GM10248 (cell line): ENCODE measurements around the gene DNAJC9.
A peak's percentile ranks its signal among the peaks of the same experiment; 100 is the strongest.

Experiments used
- CTCF ChIA-PET: fragments of 300-600 bp; sonication (Branson Sonifier 250); formaldehyde crosslinking; extraction: SDS; loops from one replicate; lab custom pipeline; 2021; ENCODE audit warnings: antibody characterized with exemption; lab: Yijun Ruan, JAX
- POLR2A ChIA-PET: fragments of 350-650 bp; sonication (Branson Sonifier 250); formaldehyde crosslinking; extraction: SDS; loops from one replicate; lab custom pipeline; 2020; ENCODE audit warnings: antibody characterized with exemption; lab: Yijun Ruan, JAX
- DNase-seq: peaks from one replicate; pipeline ENCODE4 v3.0.0; 2012; ENCODE audit errors: extremely low spot score
- CTCF ChIP-seq: IDR thresholded peaks from 2 replicates; pipeline ENCODE4 v1.5.1; 2012; ENCODE audit warnings: mild to moderate bottlenecking, low read depth; ENCODE audit errors: extremely low read depth, missing control alignments, control extremely low read depth

DNAJC9 gene

GRCh38 chr10:73252445-73253224 is 5.6 kb upstream of the DNAJC9 start, which contains the start of gene MRPS16:
MRPS16 (minus strand) TSS chr10:73252644; CDS start chr10:73252482, 162 bp downstream.
- ChIA-PET POLR2A (interaction anchor here (1.0 kb wide), 1 partner anchor 157 kb away, joined by 5 read pairs; no protein-coding TSS in a partner anchor), CTCF (interaction anchor here (1.1 to 3.8 kb wide), 4 partner anchors 11 to 391 kb away, joined by 3 to 23 read pairs (median 4); partner anchors contain the start of gene CFAP70)
- no peak for TF ChIP-seq CTCF
- DNase-seq = peak; percentile 93

GRCh38 chr10:73251683-73252444 is 4.8 kb upstream of the DNAJC9 start:
- POLR2A ChIA-PET = interaction anchor here (1.0 kb wide), 1 partner anchor 156 kb away, joined by 5 read pairs; no protein-coding TSS in a partner anchor

GRCh38 chr10:73248259-73248724 is 1.2 kb upstream of the DNAJC9 start:
- no peak for DNase-seq
- CTCF ChIA-PET = interaction anchor here (1.6 kb wide), 1 partner anchor 80 kb away, joined by 3 read pairs; no protein-coding TSS in a partner anchor
- TF ChIP-seq CTCF = no peak
- POLR2A ChIA-PET = interaction anchor here (0.6 kb wide), 1 partner anchor 497 kb away, joined by 3 read pairs; no protein-coding TSS in a partner anchor

More at GRCh38 chr10:73251683-73252444, 4.8 kb upstream of the DNAJC9 start:
- TF ChIP-seq CTCF = no peak
- CTCF ChIA-PET = interaction anchor here (1.1 to 3.8 kb wide), 3 partner anchors 12 to 392 kb away, joined by 3 to 23 read pairs (median 4); partner anchors contain the start of gene CFAP70
- DNase-seq = no peak

GRCh38 chr10:73247509-73248258 is 629 bp upstream of the DNAJC9 start:
- ChIA-PET CTCF (interaction anchor here (0.8 to 1.6 kb wide), 5 partner anchors 13 to 166 kb away, joined by 3 to 4 read pairs (median 3); partner anchors contain the start of gene ANXA7), POLR2A (interaction anchor here (0.6 to 1.0 kb wide), 4 partner anchors 11 to 498 kb away, joined by 3 to 4 read pairs (median 4); no protein-coding TSS in a partner anchor)
- DNase-seq = no peak
- no peak for TF ChIP-seq CTCF

- DNase-seq = no peak
- CTCF ChIA-PET = interaction anchor here (0.7 to 1.8 kb wide), 4 partner anchors 10 to 30 kb away, joined by 3 to 4 read pairs (median 4); no protein-coding TSS in a partner anchor
- no peak for TF ChIP-seq CTCF
- POLR2A ChIA-PET = interaction anchor here (1.0 kb wide), 2 partner anchors 11 to 150 kb away, joined by 3 to 9 read pairs; partner anchors contain the start of gene P4HA1
These were observed 771 bp downstream of the DNAJC9 start for GRCh38 chr10:73246322-73246645.
